GM21447 (cell line): Measurements from ENCODE around the gene NATD1.
A peak's percentile ranks its signal among the peaks of the same experiment; 100 is the strongest.

ENCODE experiments used
- ATAC-seq: cut with Tn5 transposase; IDR thresholded peaks from one replicate; pipeline ENCODE4 v1.9.1; 2021; ENCODE audit not compliant: unreplicated experiment

The NATD1 gene

GRCh38 chr17:21218101-21218500 is 35.1 kb downstream of the NATD1 start:
- ATAC-seq = no peak

DNA sequence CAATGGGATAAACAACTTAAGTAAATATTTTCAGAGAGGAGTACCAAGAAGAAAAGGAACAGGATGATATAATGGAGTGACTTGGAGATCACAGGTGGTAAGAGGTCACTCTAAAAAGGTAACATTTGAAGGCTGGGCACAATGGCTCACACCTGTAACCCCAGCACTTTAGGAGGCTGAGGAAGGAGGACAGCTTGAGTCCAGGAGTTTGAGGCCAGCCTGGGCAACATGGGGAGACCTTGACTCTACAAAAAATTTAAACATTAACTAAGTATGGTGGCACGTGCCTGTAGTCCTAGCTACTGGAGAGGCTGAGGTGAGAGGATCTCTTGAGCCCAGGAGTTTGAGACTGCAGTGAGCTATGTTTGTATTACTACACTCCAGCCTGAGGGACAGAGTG is 35.9 kb downstream of the NATD1 start:
- ATAC-seq = no peak

- ATAC-seq = no peak
Measured at GRCh38 chr17:21215935-21216334, 37.3 kb downstream of the NATD1 start.

- ATAC-seq = peak; percentile 19
Measured at GRCh38 chr17:21214777-21215541, 38.3 kb downstream of the NATD1 start.

DNA sequence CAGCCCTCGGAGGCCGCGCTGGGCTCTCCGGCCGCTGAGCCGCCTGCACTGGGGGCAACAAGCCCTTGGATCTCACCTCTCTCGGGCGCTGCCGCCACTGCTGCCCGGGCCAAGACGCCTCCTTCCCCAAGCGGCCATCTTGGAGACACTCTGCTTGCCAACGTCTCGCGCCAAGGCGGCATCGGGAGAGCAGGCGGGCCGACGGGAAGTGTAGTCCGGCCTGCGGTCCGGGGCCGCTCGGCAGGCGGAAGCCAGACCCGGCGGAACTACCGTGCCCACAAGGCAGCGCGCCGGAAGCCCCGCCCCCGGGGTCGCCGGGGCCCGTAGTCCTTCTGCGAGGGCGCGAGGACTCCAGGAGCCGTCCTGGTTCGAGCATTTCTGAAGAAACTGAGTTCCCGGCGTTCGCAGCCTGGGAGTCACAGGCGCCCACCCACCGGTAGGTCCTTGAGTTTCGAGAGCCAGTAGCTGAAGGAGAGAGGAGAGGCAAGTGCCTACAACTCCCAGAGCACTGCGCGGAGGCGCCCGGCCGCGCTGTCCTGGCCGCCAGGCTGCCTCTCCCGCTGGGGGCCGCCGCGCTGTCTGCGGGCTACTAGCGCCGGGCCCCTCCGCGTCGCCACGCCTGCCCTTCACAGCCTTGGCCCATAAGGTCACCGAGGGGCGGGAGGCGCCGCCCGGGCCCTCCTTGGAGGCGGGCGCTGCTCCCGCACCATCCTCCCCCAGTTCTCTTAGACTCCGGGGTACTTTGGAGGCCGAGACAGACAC is 39.0 kb downstream of the NATD1 start, which contains the start of gene TMEM11:
TSS of gene TMEM11 (minus strand) at position 147 of the 762 bp plus-strand sequence. CDS start at position 138, 9 bp downstream.
- ATAC-seq = peak; percentile 83

DNA sequence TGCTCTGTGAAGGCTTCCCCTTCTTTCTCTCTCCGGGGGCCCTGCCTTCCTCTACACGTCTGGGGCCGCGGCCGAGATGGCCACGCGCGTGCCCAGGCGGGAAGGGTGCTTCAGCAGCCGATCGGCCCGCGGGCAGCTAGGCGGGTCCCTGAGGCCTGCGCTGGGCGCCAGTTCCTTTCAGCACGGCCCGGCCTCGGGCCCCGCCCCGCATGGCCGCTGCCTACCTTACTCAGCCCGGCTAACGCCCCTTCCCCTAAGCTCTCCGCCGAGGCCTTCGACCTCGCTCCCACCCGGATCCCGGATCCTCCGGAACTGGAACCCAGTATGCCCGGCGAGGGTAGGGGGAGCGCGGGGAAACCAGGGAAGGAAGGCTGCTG is 39.6 kb downstream of the NATD1 start:
- peak; percentile 14 for ATAC-seq

DNA sequence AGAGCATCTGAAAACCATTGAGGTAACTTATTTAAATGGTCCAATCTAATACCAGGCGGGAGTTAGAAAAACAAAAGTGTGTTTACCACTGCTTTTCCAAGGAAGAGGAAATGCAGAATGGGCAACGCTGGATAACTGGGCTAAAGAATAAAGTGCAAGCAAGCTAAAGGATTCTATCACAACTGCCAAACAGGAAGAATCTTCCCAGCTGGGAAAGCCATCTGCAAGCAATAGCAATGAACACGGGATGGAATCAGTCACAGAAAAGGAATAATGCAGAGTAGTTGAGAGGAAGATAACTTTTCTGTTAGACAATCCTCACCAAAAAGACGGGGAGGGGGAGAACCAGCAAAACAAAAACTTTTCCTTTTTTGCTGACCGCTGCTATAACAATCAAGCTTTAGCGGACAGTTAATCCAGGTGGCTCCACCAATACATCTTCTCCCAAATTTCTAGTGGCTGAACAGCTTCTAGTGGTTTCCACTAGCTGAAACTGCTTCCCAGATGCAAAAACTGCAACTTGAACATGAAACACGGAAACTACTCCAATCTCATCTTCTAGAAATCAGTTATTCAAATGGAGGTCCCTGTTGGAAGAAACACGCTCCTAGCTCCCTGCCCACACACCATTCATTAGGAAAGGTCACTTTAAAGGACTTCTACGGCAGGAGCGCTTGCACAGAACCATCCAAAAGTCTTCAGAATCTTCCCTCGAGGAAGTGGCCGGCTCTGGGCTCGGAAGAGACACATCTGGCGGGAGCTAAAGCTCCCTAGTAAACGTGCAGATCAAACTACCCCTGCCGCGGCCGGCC is 40.2 kb downstream of the NATD1 start:
- ATAC-seq = no peak

- ATAC-seq = no peak
Measured at GRCh38 chr17:21211825-21212479, 41.3 kb downstream of the NATD1 start.

GRCh38 chr17:21210411-21211076 is 42.7 kb downstream of the NATD1 start:
- no peak for ATAC-seq

GRCh38 chr17:21209511-21210175 is 43.6 kb downstream of the NATD1 start:
- ATAC-seq = no peak

- ATAC-seq = no peak
Measured at GRCh38 chr17:21208352-21208751, 44.9 kb downstream of the NATD1 start.

- no peak for ATAC-seq
Measured at GRCh38 chr17:21204935-21205334, 48.3 kb downstream of the NATD1 start.

GRCh38 chr17:21202512-21202911 is 50.7 kb downstream of the NATD1 start:
- no peak for ATAC-seq

GRCh38 chr17:21201874-21202273 is 51.3 kb downstream of the NATD1 start:
- ATAC-seq = no peak

DNA sequence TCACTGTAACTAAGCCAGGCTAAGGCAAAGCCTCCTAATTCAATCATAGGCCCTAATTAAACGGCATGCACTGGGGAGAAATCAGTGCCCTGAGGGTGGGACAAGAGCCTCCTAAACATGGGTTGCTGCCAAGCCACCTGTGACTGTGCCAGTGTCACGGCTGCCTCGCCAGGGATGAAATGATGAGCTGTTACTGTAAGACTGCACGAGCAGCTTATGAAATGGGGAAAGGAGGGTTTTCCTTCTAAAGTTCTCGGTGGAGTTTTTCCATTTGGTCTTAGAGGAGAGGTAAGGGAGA is 52.0 kb downstream of the NATD1 start:
- no peak for ATAC-seq

GRCh38 chr17:21200590-21201297 is 52.5 kb downstream of the NATD1 start:
- ATAC-seq = no peak

- no peak for ATAC-seq
Measured at GRCh38 chr17:21199856-21200255, 53.4 kb downstream of the NATD1 start.

DNA sequence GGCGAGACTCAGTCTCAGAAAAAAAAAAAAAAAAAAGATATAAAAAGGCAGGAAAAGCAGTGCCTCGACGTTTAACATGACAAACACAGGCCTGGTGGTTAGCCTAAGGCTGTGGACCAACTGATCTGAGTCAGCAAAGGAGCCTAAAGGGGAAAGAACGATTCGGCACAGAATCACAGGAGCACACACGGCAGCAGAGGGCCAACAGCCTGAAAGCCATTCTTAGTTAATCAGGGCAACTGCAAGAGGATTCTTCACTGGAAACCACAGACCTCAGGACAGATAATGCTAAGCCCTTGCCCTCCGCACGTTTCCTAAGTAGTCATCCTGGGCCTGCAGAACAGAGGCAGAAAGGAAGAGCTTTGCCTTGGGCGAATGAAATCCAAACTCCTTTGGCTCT is 53.9 kb downstream of the NATD1 start:
- no peak for ATAC-seq

DNA sequence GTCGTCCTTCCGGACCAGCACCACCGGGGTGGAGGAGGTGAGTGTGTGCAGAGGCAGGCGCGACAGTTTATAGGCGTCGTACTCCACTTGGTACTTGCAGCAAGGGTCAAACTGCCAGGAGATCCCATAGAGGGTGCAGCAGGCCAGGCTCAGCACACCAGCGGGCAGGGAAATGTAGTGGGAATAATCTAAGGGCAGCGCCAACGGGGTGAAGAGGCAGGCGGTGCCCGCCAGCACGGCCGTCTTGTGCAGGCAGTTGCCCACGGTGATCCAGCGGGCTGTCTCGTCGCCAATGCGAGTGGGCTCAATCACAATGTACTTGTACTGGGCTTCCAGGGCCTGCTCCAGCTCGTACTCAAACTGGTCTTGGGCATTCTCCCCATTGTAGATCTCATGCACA is 54.8 kb downstream of the NATD1 start:
- no peak for ATAC-seq
